HepG2 (cell line): ENCODE measurements around the gene IL3RA. TPM values are rescaled to one million over a fixed set of nuclear protein-coding genes. Genes with fewer than 3 reads are reported as not detected.

Source experiments
- ATAC-seq: fragments of 200-7000 bp; cut with Tn5 transposase; 3 replicates; pipeline ENCODE4 v1.9.1; 2020; ENCODE audit warnings: mild to moderate bottlenecking, moderate library complexity
- BruUV-seq: library from RNA; stranded (reverse); fragments of 400-500 nt; replicated peaks from 2 replicates; lab custom pipeline; 2021; lab: Mats Ljungman, UMichigan
- CTCF ChIA-PET: fragments of 300-600 bp; formaldehyde crosslinking; extraction: SDS; loops from one replicate; lab custom pipeline; 2021; ENCODE audit warnings: low total read pairs, inconsistent platforms, low intra/inter-chr PET ratio; lab: Yijun Ruan, JAX
- POLR2A ChIA-PET: fragments of 350-600 bp; sonication (Branson Sonifier 250); formaldehyde crosslinking; loops from one replicate; lab custom pipeline; 2020; ENCODE audit warnings: antibody characterized with exemption, inconsistent platforms; lab: Yijun Ruan, JAX
- DNase-seq: peaks from one replicate; pipeline ENCODE4 v3.0.0-alpha.2; 2015; ENCODE audit warnings: low spot score
- FAIRE-seq: peaks from 3 replicates; lab custom pipeline; 2011; peaks lifted over from hg19 to GRCh38; lab: Jason Lieb, UNC
- H2AFZ ChIP-seq: one replicate; pipeline ENCODE4 v1.6.1; 2011; ENCODE audit warnings: low read length, inconsistent platforms
- H3K27ac ChIP-seq: fragments of 300-600 bp; 3 replicates; pipeline ENCODE4 v1.8.0; 2011; ENCODE audit warnings: mixed run types, mild to moderate bottlenecking, mixed read lengths, low read length, inconsistent platforms; ENCODE audit not compliant: insufficient read depth; ENCODE audit errors: extremely low read length
- H3K27me3 ChIP-seq, 2 experiments: fragments of 200-600 bp in 1 of 2; 2 replicates in 1 of 2; 3 replicates in 1 of 2; pipeline versions ENCODE4 v1.6.0 to v1.8.0; 2011; ENCODE audit warnings: low read length in 2 of 2, mild to moderate bottlenecking in 2 of 2, moderate library complexity in 2 of 2, inconsistent platforms in 1 of 2; ENCODE audit not compliant: insufficient read depth in 2 of 2, control insufficient read depth in 1 of 2
- H3K36me3 ChIP-seq, 2 experiments: fragments of 200-600 bp in 1 of 2; replicated peaks in 1 of 2; 2 replicates in 1 of 2; 3 replicates in 1 of 2; pipeline versions ENCODE4 v1.5.1 to v1.8.0; 2011; ENCODE audit warnings: low read length in 2 of 2, inconsistent platforms in 1 of 2; ENCODE audit not compliant: insufficient read depth in 2 of 2, control insufficient read depth in 1 of 2
- H3K4me1 ChIP-seq: 2 replicates; pipeline ENCODE4 v1.5.1; 2012; ENCODE audit warnings: low read length, inconsistent platforms; ENCODE audit not compliant: insufficient read depth
- H3K4me2 ChIP-seq: 2 replicates; pipeline ENCODE4 v1.6.0; 2011; ENCODE audit warnings: low read depth, low read length, inconsistent platforms
- H3K4me3 ChIP-seq, 3 experiments: fragments of 200-600 bp in 1 of 3; sonication (generic), shearing (Covaris generic) in 1 of 3; replicated peaks in 1 of 3; 2 replicates each; pipeline ENCODE4 v1.5.1; 2011 to 2016; ENCODE audit warnings: low read length in 3 of 3, inconsistent platforms in 2 of 3, low read depth in 2 of 3, mild to moderate bottlenecking in 2 of 3, control low read depth in 1 of 3, mixed read lengths in 1 of 3; ENCODE audit not compliant: insufficient read depth in 1 of 3
- H3K79me2 ChIP-seq: one replicate; pipeline ENCODE4 v1.6.1; 2011; ENCODE audit warnings: low read length, inconsistent platforms; ENCODE audit not compliant: insufficient read depth
- H3K9ac ChIP-seq: 2 replicates; pipeline ENCODE4 v1.6.0; 2011; ENCODE audit warnings: mild to moderate bottlenecking, low read depth, low read length, inconsistent platforms; ENCODE audit not compliant: insufficient read depth
- H3K9me3 ChIP-seq: 2 replicates; pipeline ENCODE4 v1.5.1; 2012; ENCODE audit warnings: mild to moderate bottlenecking, low read length
- H4K20me1 ChIP-seq: 2 replicates; pipeline ENCODE4 v1.6.0; 2011; ENCODE audit warnings: inconsistent platforms, mild to moderate bottlenecking, low read length, moderate library complexity; ENCODE audit not compliant: insufficient read depth
- ASH2L ChIP-seq: fragments of 300-600, 200-600 bp; sonication (generic); IDR thresholded peaks from 2 replicates; pipeline ENCODE4 v1.7.0; 2017; ENCODE audit warnings: low read depth, mild to moderate bottlenecking, moderate library complexity, mixed read lengths, low read length; ENCODE audit not compliant: insufficient read length
- EHMT2 ChIP-seq: fragments of 200-600 bp; sonication (generic); IDR thresholded peaks from 2 replicates; pipeline ENCODE4 v1.7.0; 2017; ENCODE audit warnings: antibody characterized with exemption, low read depth, low read length, borderline replicate concordance
- EZH2 ChIP-seq: conservative IDR thresholded peaks from 2 replicates; pipeline ENCODE4 v1.6.1; 2012; ENCODE audit warnings: mild to moderate bottlenecking, low read depth, low read length, moderate library complexity
- IKZF1 ChIP-seq: fragments of 450-650 bp; IDR thresholded peaks from 2 replicates; pipeline ENCODE4 v1.7.1; 2016
- NFE2L1 ChIP-seq: sonication (generic); formaldehyde crosslinking; IDR thresholded peaks from 2 replicates; pipeline ENCODE4 v1.4.0; 2020; ENCODE audit warnings: missing genetic modification reagents, mild to moderate bottlenecking, borderline replicate concordance
- NONO ChIP-seq, 2 experiments: fragments of 450-650 bp in 1 of 2; sonication (generic) in 1 of 2; formaldehyde crosslinking in 1 of 2; IDR thresholded peaks in 1 of 2; conservative IDR thresholded peaks in 1 of 2; 2 replicates each; pipeline versions ENCODE4 v1.6.1 to v1.8.0; 2017 to 2022; ENCODE audit warnings: mild to moderate bottlenecking in 1 of 2, missing genetic modification reagents in 1 of 2, moderate library complexity in 1 of 2
- NRL ChIP-seq: sonication (generic); formaldehyde crosslinking; IDR thresholded peaks from 2 replicates; pipeline ENCODE4 v1.5.0; 2020; ENCODE audit warnings: missing genetic modification reagents, mild to moderate bottlenecking, moderate library complexity, borderline replicate concordance
- POLR2AphosphoS2 ChIP-seq: IDR thresholded peaks from 2 replicates; pipeline ENCODE4 v1.6.1; 2011; ENCODE audit warnings: low read depth, low read length, improper control_type of control experiment
- SOX13 ChIP-seq, 3 experiments: fragments of 450-650 bp in 1 of 3; sonication (generic) in 1 of 3; formaldehyde crosslinking in 1 of 3; IDR thresholded peaks in 2 of 3; conservative IDR thresholded peaks in 1 of 3; 2 replicates each; pipeline versions ENCODE4 v1.5.0 to v1.6.1; 2016 to 2020; ENCODE audit warnings: antibody characterized with exemption in 1 of 3, mild to moderate bottlenecking in 1 of 3, missing compliant biosample characterization in 1 of 3, missing genetic modification reagents in 1 of 3, moderate library complexity in 1 of 3
- THAP11 ChIP-seq: IDR thresholded peaks from 2 replicates; pipeline ENCODE4 v1.6.1; 2016; ENCODE audit warnings: missing biosample characterization, missing genetic modification reagents
- ZFX ChIP-seq: sonication (generic); formaldehyde crosslinking; IDR thresholded peaks from 2 replicates; pipeline ENCODE4 v1.4.0; 2020; ENCODE audit warnings: mild to moderate bottlenecking, low read depth, missing genetic modification reagents, moderate library complexity
- ZMYM2 ChIP-seq: sonication (generic); formaldehyde crosslinking; IDR thresholded peaks from 2 replicates; pipeline ENCODE4 v1.8.0; 2022; ENCODE audit warnings: mild to moderate bottlenecking, missing genetic modification reagents
- ZNF773 ChIP-seq: sonication (generic); formaldehyde crosslinking; IDR thresholded peaks from 2 replicates; pipeline ENCODE4 v1.4.0; 2020; ENCODE audit warnings: missing genetic modification reagents, borderline replicate concordance
- WGBS: methylation state at CpG from one replicate; pipeline ENCODE4 v1.1.6; 2017; ENCODE audit warnings: low lambda C conversion rate; 5-methylcytosine and 5-hydroxymethylcytosine counted together
- in situ Hi-C: cut with HindIII; loops from 2 replicates; pipeline ENCODE4 v1.10.0; 2017; ENCODE audit warnings: low pct_unique_long_range_greater_than_20kb; ENCODE audit not compliant: extremely low pct_ligation_motif_present
- intact Hi-C: fragments of 100-400 bp; cut with micrococcal nuclease; formaldehyde crosslinking; loops from one replicate; pipeline ENCODE4 v1.10.0; 2022; ENCODE audit not compliant: unreplicated experiment
- polyA plus RNA-seq, 8 experiments: library from polyadenylated mRNA; depleted of rRNA in 3 of 8; stranded (reverse) in 7 of 8; unstranded in 1 of 8; fragments of >200 nt; fragmentation: Illumina TruSeq in 4 of 8; extraction: Trizol in 4 of 8; gene quantifications; 2 replicates each; pipeline versions ENCODE4 v1.2.1 to v1.2.3, GENCODE V29; 2011 to 2016; ENCODE audit warnings: low read depth in 4 of 8, missing spikeins in 1 of 8, mixed read lengths in 1 of 8; ENCODE audit not compliant: insufficient read depth in 1 of 8
- total RNA-seq, 5 experiments: library from RNA; depleted of rRNA; stranded (reverse); fragments of >200 nt; fragmentation: Illumina TruSeq; extraction: Trizol; gene quantifications; 2 replicates each; pipeline ENCODE4 v1.2.3, GENCODE V29; 2016; ENCODE audit warnings: low read depth in 1 of 5
- TF ChIP-seq, protein P1 (sequence below): sonication (generic); formaldehyde crosslinking; IDR thresholded peaks from 2 replicates; pipeline ENCODE4 v1.4.0; 2020; ENCODE audit warnings: missing genetic modification reagents
- TF ChIP-seq, protein P2 (sequence below): sonication (generic); formaldehyde crosslinking; IDR thresholded peaks from 2 replicates; pipeline ENCODE4 v1.5.1; 2020; ENCODE audit warnings: mild to moderate bottlenecking, missing genetic modification reagents
- TF ChIP-seq, protein P3 (sequence below): sonication (generic); formaldehyde crosslinking; IDR thresholded peaks from 2 replicates; pipeline ENCODE4 v1.5.0; 2020; ENCODE audit warnings: missing genetic modification reagents

IL3RA gene
- total and polyA plus RNA-seq, 2 of the 13 experiments (the other 11 are each of a cell fraction or from before 2014, with no cell fraction given): not detected

DNA sequence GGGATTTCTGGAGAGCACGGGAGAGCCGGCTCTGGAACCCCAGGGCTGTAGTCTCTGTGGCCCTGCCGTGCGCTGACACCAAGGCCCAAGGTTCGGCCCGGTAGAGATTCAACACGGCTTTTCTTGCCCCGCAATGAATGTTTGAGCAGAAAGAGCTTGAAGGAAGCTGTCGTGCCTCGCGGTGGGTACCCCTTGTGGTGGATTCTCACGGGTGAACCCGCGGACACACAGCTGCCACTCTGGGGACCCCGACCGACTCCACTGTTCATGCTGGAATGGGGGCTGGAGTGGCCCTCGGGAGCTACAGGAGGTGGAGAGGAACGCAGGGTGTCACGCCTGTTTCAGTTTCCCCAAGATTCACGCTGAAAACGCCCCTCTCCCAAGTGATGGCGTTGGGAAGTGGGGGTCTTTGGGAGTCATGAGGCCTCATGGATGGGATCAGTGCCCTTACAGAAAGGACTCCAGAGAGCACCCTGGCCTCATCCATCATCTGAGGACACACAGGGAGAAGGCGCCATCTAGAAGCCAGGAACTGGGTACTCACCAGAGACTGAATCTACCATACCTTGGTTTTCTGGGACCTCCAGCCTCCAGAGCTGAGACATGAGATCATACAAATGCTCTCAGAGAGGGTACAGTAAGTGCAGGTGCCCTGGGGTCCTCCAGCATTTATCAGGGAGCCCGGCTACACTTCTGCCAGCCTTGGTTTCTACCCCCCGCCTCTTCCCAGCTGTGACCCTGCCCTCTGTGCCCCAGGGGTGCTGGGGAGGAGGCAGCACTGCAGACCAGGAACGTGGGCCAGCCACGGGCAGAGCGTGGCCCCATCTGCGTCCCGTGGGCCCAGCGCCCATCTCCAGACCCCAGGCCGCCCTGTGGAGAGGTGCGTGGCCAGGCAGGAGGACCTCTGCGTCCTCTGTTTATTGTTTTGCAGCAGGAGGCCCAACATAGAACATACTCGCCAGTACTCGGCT lies 49.0 kb downstream of the IL3RA start:
- intact Hi-C loops: no loop called here
- H3K9ac ChIP-seq: no peak overlapping the region
- H2AFZ ChIP-seq: no peak overlapping the region
- CTCF ChIA-PET: no interaction called here
- no TSS peak for BruUV-seq
- DNase-seq (no peak), ATAC-seq (peak; percentile 0; the same call in 1 of the 3 replicates), FAIRE-seq (no peak)
- peaks cover 67% of the 10 kb centered on the region for H4K20me1 ChIP-seq
- 98% methylated on average over 21 of the region's 36 CpGs for WGBS
- H3K4me1 ChIP-seq: peaks cover 51% of the 10 kb centered on the region
- in situ Hi-C loops: no loop called here
- peaks cover 26% of the 10 kb centered on the region for H3K79me2 ChIP-seq
- no peak overlapping the region for H3K4me2 ChIP-seq
- no peak overlapping the region for H3K27ac ChIP-seq
- H3K36me3 ChIP-seq: peaks cover 32 to 60% of the 10 kb centered on the region in 2 experiments
- POLR2A ChIA-PET: no interaction called here
- H3K27me3 ChIP-seq: no peaks in the 10 kb centered on the region
- no peak overlapping the region for H3K4me3 ChIP-seq
- no peaks in the 10 kb centered on the region for H3K9me3 ChIP-seq
- TF ChIP-seq THAP11 (no peak), NFE2L1 (CRISPR knock-in tag) (no peak), POLR2AphosphoS2 (peak; percentile 91), ZMYM2 (CRISPR knock-in tag) (no peak), EHMT2 (no peak), NONO (IDR thresholded peaks at IDR 0.05) (no peak), NONO (CRISPR knock-in tag; conservative IDR thresholded peaks at IDR 0.05) (no peak), SOX13 (IDR thresholded peaks at IDR 0.05) (no peak), SOX13 (CRISPR knock-in tag; conservative IDR thresholded peaks at IDR 0.05 in 1 of 2, IDR thresholded peaks at IDR 0.05 in 1 of 2) (no peak), ASH2L (peak; percentile 24), ZFX (CRISPR knock-in tag) (no peak), NRL (CRISPR knock-in tag) (0 out of 2 replicates have a peak, but pooled peaks have one; percentile 16), IKZF1 (no peak), EZH2 (no peak), ZNF773 (CRISPR knock-in tag) (no peak)
- TF ChIP-seq, protein P1, sequence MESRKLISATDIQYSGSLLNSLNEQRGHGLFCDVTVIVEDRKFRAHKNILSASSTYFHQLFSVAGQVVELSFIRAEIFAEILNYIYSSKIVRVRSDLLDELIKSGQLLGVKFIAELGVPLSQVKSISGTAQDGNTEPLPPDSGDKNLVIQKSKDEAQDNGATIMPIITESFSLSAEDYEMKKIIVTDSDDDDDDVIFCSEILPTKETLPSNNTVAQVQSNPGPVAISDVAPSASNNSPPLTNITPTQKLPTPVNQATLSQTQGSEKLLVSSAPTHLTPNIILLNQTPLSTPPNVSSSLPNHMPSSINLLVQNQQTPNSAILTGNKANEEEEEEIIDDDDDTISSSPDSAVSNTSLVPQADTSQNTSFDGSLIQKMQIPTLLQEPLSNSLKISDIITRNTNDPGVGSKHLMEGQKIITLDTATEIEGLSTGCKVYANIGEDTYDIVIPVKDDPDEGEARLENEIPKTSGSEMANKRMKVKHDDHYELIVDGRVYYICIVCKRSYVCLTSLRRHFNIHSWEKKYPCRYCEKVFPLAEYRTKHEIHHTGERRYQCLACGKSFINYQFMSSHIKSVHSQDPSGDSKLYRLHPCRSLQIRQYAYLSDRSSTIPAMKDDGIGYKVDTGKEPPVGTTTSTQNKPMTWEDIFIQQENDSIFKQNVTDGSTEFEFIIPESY: peak; percentile 76; the same call in 1 of the 2 replicates
- TF ChIP-seq, protein P2, sequence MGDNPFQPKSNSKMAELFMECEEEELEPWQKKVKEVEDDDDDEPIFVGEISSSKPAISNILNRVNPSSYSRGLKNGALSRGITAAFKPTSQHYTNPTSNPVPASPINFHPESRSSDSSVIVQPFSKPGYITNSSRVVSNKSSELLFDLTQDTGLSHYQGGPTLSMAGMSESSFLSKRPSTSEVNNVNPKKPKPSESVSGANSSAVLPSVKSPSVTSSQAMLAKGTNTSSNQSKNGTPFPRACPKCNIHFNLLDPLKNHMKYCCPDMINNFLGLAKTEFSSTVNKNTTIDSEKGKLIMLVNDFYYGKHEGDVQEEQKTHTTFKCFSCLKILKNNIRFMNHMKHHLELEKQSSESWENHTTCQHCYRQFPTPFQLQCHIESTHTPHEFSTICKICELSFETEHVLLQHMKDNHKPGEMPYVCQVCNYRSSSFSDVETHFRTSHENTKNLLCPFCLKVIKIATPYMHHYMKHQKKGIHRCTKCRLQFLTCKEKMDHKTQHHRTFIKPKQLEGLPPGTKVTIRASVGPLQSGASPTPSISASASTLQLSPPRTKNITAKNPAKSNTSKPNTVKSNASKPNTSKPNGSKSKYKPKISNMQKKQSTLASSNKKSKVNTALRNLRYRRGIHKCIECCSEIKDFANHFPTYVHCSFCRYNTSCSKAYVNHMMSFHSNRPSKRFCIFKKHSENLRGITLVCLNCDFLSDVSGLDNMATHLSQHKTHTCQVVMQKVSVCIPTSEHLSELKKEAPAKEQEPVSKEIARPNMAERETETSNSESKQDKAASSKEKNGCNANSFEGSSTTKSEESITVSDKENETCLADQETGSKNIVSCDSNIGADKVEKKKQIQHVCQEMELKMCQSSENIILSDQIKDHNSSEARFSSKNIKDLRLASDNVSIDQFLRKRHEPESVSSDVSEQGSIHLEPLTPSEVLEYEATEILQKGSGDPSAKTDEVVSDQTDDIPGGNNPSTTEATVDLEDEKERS (CRISPR knock-in tag): no peak
- TF ChIP-seq, protein P3, sequence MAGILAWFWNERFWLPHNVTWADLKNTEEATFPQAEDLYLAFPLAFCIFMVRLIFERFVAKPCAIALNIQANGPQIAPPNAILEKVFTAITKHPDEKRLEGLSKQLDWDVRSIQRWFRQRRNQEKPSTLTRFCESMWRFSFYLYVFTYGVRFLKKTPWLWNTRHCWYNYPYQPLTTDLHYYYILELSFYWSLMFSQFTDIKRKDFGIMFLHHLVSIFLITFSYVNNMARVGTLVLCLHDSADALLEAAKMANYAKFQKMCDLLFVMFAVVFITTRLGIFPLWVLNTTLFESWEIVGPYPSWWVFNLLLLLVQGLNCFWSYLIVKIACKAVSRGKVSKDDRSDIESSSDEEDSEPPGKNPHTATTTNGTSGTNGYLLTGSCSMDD: no peak
